ENCODE results near the gene TMEM131. TPM values are rescaled to one million over a fixed set of nuclear protein-coding genes. Genes with fewer than 3 reads are reported as not detected.
A peak's percentile ranks its signal among the peaks of the same experiment; 100 is the strongest.

Gene TMEM131
- total RNA-seq, 1 experiment from 2014 or later = 28.9 TPM

GRCh38 chr2:97741686-97742085 lies 254.1 kb downstream of the TMEM131 start:
- intact Hi-C loops (cut with micrococcal nuclease; ENCODE audit: unreplicated experiment) = loop anchor here (5.0 kb wide), 1 partner anchor 646 kb away; no protein-coding TSS in a partner anchor
- Histone ChIP-seq H3K9me3 (ENCODE audit: low read depth, low read length, poor library complexity, severe bottlenecking) (no peaks in the 10 kb centered on the region), H3K4me3 (ENCODE audit: low read depth, low read length, poor library complexity, severe bottlenecking) (no peak overlapping the region), H3K4me1 (ENCODE audit: insufficient read depth, low read length, poor library complexity, severe bottlenecking) (no peaks in the 10 kb centered on the region), H3K36me3 (ENCODE audit: insufficient read depth, low read length, poor library complexity, severe bottlenecking) (no peaks in the 10 kb centered on the region), H3K27ac (ENCODE audit: low read depth, low read length, poor library complexity, severe bottlenecking) (no peak overlapping the region), H3K27me3 (replicated peaks; ENCODE audit: insufficient read depth, low read depth, low read length, poor library complexity) (no peaks in the 10 kb centered on the region)
- no TSS peak for BruUV-seq (replicated peaks)
- CTCF ChIA-PET = interaction anchor here (1.2 kb wide), 1 partner anchor 643 kb away, joined by 3 read pairs; no protein-coding TSS in a partner anchor
- TF ChIP-seq CTCF (conservative IDR thresholded peaks at IDR 0.05; ENCODE audit: low read depth, low read length) (no peak), EZH2 (IDR thresholded peaks at IDR 0.05; ENCODE audit: borderline replicate concordance, low read depth, low read length, poor library complexity, severe bottlenecking) (no peak)
- DNase-seq (ENCODE audit: low spot score) = no peak
- POLR2A ChIA-PET (ENCODE audit: low non-redundant PET) = no interaction called here

GRCh38 chr2:97741251-97741650 lies 254.5 kb downstream of the TMEM131 start:
- ChIA-PET CTCF (interaction anchor here (1.2 kb wide), 1 partner anchor 644 kb away, joined by 3 read pairs; no protein-coding TSS in a partner anchor), POLR2A (ENCODE audit: low non-redundant PET) (interaction anchor here (0.6 kb wide), 1 partner anchor 546 kb away, joined by 3 read pairs; no protein-coding TSS in a partner anchor)
- intact Hi-C loops (cut with micrococcal nuclease; ENCODE audit: unreplicated experiment) = loop anchor here (5.0 kb wide), 1 partner anchor 646 kb away; no protein-coding TSS in a partner anchor
- Histone ChIP-seq H3K27me3 (replicated peaks; ENCODE audit: insufficient read depth, low read depth, low read length, poor library complexity) (no peaks in the 10 kb centered on the region), H3K36me3 (ENCODE audit: insufficient read depth, low read length, poor library complexity, severe bottlenecking) (no peaks in the 10 kb centered on the region), H3K4me1 (ENCODE audit: insufficient read depth, low read length, poor library complexity, severe bottlenecking) (no peaks in the 10 kb centered on the region), H3K27ac (ENCODE audit: low read depth, low read length, poor library complexity, severe bottlenecking) (no peak overlapping the region), H3K4me3 (ENCODE audit: low read depth, low read length, poor library complexity, severe bottlenecking) (no peak overlapping the region), H3K9me3 (ENCODE audit: low read depth, low read length, poor library complexity, severe bottlenecking) (no peaks in the 10 kb centered on the region)
- no TSS peak for BruUV-seq (replicated peaks)
- no peak for DNase-seq (ENCODE audit: low spot score)
- TF ChIP-seq EZH2 (IDR thresholded peaks at IDR 0.05; ENCODE audit: borderline replicate concordance, low read depth, low read length, poor library complexity, severe bottlenecking) (no peak), CTCF (conservative IDR thresholded peaks at IDR 0.05; ENCODE audit: low read depth, low read length) (no peak)

GRCh38 chr2:97740590-97741182 lies 255.1 kb downstream of the TMEM131 start:
- no peak overlapping the region for H3K27ac ChIP-seq (ENCODE audit: low read depth, low read length, poor library complexity, severe bottlenecking)
- no peaks in the 10 kb centered on the region for H3K36me3 ChIP-seq (ENCODE audit: insufficient read depth, low read length, poor library complexity, severe bottlenecking)
- H3K4me3 ChIP-seq (ENCODE audit: low read depth, low read length, poor library complexity, severe bottlenecking) = no peak overlapping the region
- TF ChIP-seq EZH2 (IDR thresholded peaks at IDR 0.05; ENCODE audit: borderline replicate concordance, low read depth, low read length, poor library complexity, severe bottlenecking) (no peak), CTCF (conservative IDR thresholded peaks at IDR 0.05; ENCODE audit: low read depth, low read length) (peak; percentile 84)
- POLR2A ChIA-PET (ENCODE audit: low non-redundant PET) = interaction anchor here (0.6 kb wide), 1 partner anchor 547 kb away, joined by 3 read pairs; no protein-coding TSS in a partner anchor
- BruUV-seq (replicated peaks) = no TSS peak
- CTCF ChIA-PET = interaction anchor here (1.0 to 1.4 kb wide), 3 partner anchors 14 to 644 kb away, joined by 3 read pairs; no protein-coding TSS in a partner anchor
- DNase-seq (ENCODE audit: low spot score) = peak; percentile 52
- no peaks in the 10 kb centered on the region for H3K27me3 ChIP-seq (replicated peaks; ENCODE audit: insufficient read depth, low read depth, low read length, poor library complexity)
- intact Hi-C loops (cut with micrococcal nuclease; ENCODE audit: unreplicated experiment) = loop anchor here (5.0 kb wide), 1 partner anchor 647 kb away; no protein-coding TSS in a partner anchor
- H3K9me3 ChIP-seq (ENCODE audit: low read depth, low read length, poor library complexity, severe bottlenecking) = no peaks in the 10 kb centered on the region
- H3K4me1 ChIP-seq (ENCODE audit: insufficient read depth, low read length, poor library complexity, severe bottlenecking) = no peaks in the 10 kb centered on the region
